Activated T-helper 2 cell treated with anti-CD3 and anti-CD28 coated beads, Interferon-gamma antibody, Interleukin-2, Interleukin-4, amounts not matched to agents 10 μg/mL and 5 μg/mL and 100 μg/mL, durations not matched to agents 14 hours and 24 hours and 36 hours (primary cell): ENCODE results near the gene HK1. TPM values are rescaled to one million over a fixed set of nuclear protein-coding genes. Genes with fewer than 3 reads are reported as not detected.
A peak's percentile ranks its signal among the peaks of the same experiment; 100 is the strongest.
"Not testable (repeated sequence)": the region's sequence is repeated elsewhere in the genome, so short reads cannot be mapped to it uniquely, and the experiment has no call there.

Source experiments
- DNase-seq: peaks from one replicate; pipeline ENCODE4 v3.0.0; 2021; ENCODE audit warnings: low spot score
- H3K27ac Mint-ChIP-seq: one replicate; pipeline ENCODE4 v1.8.0; 2021; ENCODE audit warnings: mixed read lengths
- H3K27me3 Mint-ChIP-seq: one replicate; pipeline ENCODE4 v1.8.0; 2021; ENCODE audit warnings: low read depth, mixed read lengths
- H3K36me3 Mint-ChIP-seq: one replicate; pipeline ENCODE4 v1.8.0; 2021; ENCODE audit warnings: low read depth, mixed read lengths
- H3K4me1 Mint-ChIP-seq: one replicate; pipeline ENCODE4 v1.8.0; 2021; ENCODE audit warnings: low read depth, mixed read lengths
- H3K4me3 Mint-ChIP-seq: one replicate; pipeline ENCODE4 v1.8.0; 2021; ENCODE audit warnings: low read depth, mild to moderate bottlenecking, moderate library complexity, mixed read lengths
- H3K9me3 Mint-ChIP-seq: one replicate; pipeline ENCODE4 v1.8.0; 2021; ENCODE audit warnings: mixed read lengths
- intact Hi-C: fragments of 100-400 bp; cut with micrococcal nuclease; formaldehyde crosslinking; loops from one replicate; pipeline ENCODE4 v1.15.1; 2023
- total RNA-seq: library from RNA; stranded (reverse); gene quantifications from 2 replicates; pipeline ENCODE4 v1.2.3, GENCODE V29; 2022

HK1 gene
- total RNA-seq, 1 donor from 2014 or later, result 197 TPM

GRCh38 chr10:69317626-69318105 is 39.4 kb downstream of the HK1 start:
- Mint-ChIP-seq H3K27me3 (no peaks in the 10 kb centered on the region), H3K9me3 (no peaks in the 10 kb centered on the region), H3K4me3 (peak overlapping the region; percentile 77), H3K36me3 (peaks cover 21% of the 10 kb centered on the region), H3K27ac (peak overlapping the region; percentile 86), H3K4me1 (peaks cover 49% of the 10 kb centered on the region)
- intact Hi-C loops, result loop anchor here (2.0 to 5.0 kb wide), 8 partner anchors 31 to 595 kb away; partner anchors contain the start of genes CCAR1, DDX50 and HKDC1
- no peak for DNase-seq

GRCh38 chr10:69318106-69318866 is 40.0 kb downstream of the HK1 start:
- Mint-ChIP-seq H3K9me3 (no peaks in the 10 kb centered on the region), H3K27ac (peak overlapping the region; percentile 86), H3K36me3 (peaks cover 21% of the 10 kb centered on the region), H3K27me3 (no peaks in the 10 kb centered on the region), H3K4me1 (peaks cover 49% of the 10 kb centered on the region), H3K4me3 (peak overlapping the region; percentile 97)
- intact Hi-C loops, result loop anchor here (2.0 to 5.0 kb wide), 8 partner anchors 31 to 596 kb away; partner anchors contain the start of genes CCAR1, DDX50 and HKDC1
- peak; percentile 90 for DNase-seq

DNA sequence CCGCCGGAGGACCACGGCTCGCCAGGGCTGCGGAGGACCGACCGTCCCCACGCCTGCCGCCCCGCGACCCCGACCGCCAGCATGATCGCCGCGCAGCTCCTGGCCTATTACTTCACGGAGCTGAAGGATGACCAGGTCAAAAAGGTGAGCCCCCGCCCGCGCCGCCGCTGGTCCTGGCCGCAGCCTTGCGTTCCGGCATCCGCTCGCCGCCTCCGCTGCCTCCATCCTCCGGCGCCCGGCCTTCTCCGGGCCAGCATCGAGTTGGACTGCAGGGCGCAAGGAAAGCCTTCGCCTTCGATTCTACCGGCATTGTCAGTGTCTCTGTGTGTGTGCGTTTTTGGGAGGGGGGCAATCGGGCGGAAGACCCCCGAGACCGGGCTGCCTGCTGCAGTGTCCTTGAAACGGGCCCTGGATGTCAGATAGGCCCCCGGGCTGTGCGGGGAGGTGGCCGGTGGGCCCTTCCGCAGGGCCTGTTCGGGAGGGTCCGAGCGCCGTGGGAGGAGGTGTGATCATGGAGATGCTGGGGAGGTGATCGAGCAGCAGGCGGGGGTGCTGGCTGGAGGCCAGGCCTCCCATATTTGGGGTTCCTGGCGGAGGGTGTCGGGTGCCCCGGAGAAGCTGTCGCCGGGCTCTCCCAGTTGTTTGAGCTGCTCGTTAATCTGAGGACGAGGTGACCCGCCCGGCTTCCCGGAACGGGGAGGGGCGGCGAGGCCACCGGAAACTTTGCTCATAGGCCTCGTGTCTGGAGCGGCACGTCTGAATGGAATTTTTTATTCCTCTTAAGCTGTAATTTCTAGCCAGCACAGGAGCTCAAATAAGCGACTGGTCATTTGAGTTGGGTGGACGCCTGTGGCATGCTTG is 40.8 kb downstream of the HK1 start:
- no peaks in the 10 kb centered on the region for H3K9me3 Mint-ChIP-seq
- no peaks in the 10 kb centered on the region for H3K27me3 Mint-ChIP-seq
- peak overlapping the region; percentile 96 for H3K27ac Mint-ChIP-seq
- peaks cover 52% of the 10 kb centered on the region for H3K4me1 Mint-ChIP-seq
- peak overlapping the region; percentile 97 for H3K4me3 Mint-ChIP-seq
- intact Hi-C loops, result loop anchor here (2.0 to 5.0 kb wide), 8 partner anchors 30 to 597 kb away; partner anchors contain the start of genes CCAR1, DDX50 and HKDC1
- peaks cover 21% of the 10 kb centered on the region for H3K36me3 Mint-ChIP-seq
- DNase-seq, result peak; percentile 66

- peak overlapping the region; percentile 97 for H3K4me3 Mint-ChIP-seq
- peaks cover 55% of the 10 kb centered on the region for H3K4me1 Mint-ChIP-seq
- DNase-seq, result no peak
- H3K36me3 Mint-ChIP-seq, result peaks cover 21% of the 10 kb centered on the region
- peak overlapping the region; percentile 96 for H3K27ac Mint-ChIP-seq
- no peaks in the 10 kb centered on the region for H3K27me3 Mint-ChIP-seq
- no peaks in the 10 kb centered on the region for H3K9me3 Mint-ChIP-seq
- intact Hi-C loops, result loop anchor here (1.0 to 5.0 kb wide), 9 partner anchors 8 to 598 kb away; partner anchors contain the start of genes CCAR1, DDX50 and HKDC1
These were observed 41.6 kb downstream of the HK1 start for GRCh38 chr10:69319841-69320316.

GRCh38 chr10:69320521-69320920 is 42.2 kb downstream of the HK1 start:
- H3K4me3 Mint-ChIP-seq, result peak overlapping the region; percentile 97
- no peak for DNase-seq
- peak overlapping the region; percentile 96 for H3K27ac Mint-ChIP-seq
- peaks cover 51% of the 10 kb centered on the region for H3K4me1 Mint-ChIP-seq
- H3K36me3 Mint-ChIP-seq, result peaks cover 21% of the 10 kb centered on the region
- no peaks in the 10 kb centered on the region for H3K27me3 Mint-ChIP-seq
- intact Hi-C loops, result loop anchor here (1.0 kb wide), 1 partner anchor 8 kb away; no protein-coding TSS in a partner anchor
- no peaks in the 10 kb centered on the region for H3K9me3 Mint-ChIP-seq

GRCh38 chr10:69321039-69321715 is 42.9 kb downstream of the HK1 start:
- Mint-ChIP-seq H3K9me3 (no peaks in the 10 kb centered on the region), H3K36me3 (peaks cover 22% of the 10 kb centered on the region), H3K4me3 (peak overlapping the region; percentile 97), H3K27me3 (no peaks in the 10 kb centered on the region), H3K4me1 (peaks cover 50% of the 10 kb centered on the region), H3K27ac (peak overlapping the region; percentile 96)
- intact Hi-C loops, result no loop called here
- no peak for DNase-seq

- Mint-ChIP-seq H3K4me3 (peak overlapping the region; percentile 97), H3K27ac (no peak overlapping the region), H3K27me3 (no peaks in the 10 kb centered on the region), H3K4me1 (peaks cover 47% of the 10 kb centered on the region), H3K36me3 (peaks cover 23% of the 10 kb centered on the region), H3K9me3 (no peaks in the 10 kb centered on the region)
- intact Hi-C loops, result no loop called here
- DNase-seq, result no peak
These were observed 43.6 kb downstream of the HK1 start for GRCh38 chr10:69321865-69322264.

- intact Hi-C loops, H3K27me3 Mint-ChIP-seq, H3K4me3 Mint-ChIP-seq, DNase-seq, H3K27ac Mint-ChIP-seq, H3K9me3 Mint-ChIP-seq: not testable (repeated sequence)
- Mint-ChIP-seq H3K36me3 (peaks cover 26% of the 10 kb centered on the region), H3K4me1 (peaks cover 47% of the 10 kb centered on the region)
These were observed 44.0 kb downstream of the HK1 start for GRCh38 chr10:69322346-69322745.

GRCh38 chr10:69323622-69324021 is 45.3 kb downstream of the HK1 start:
- no peak overlapping the region for H3K27ac Mint-ChIP-seq
- H3K27me3 Mint-ChIP-seq, result no peaks in the 10 kb centered on the region
- intact Hi-C loops, result no loop called here
- DNase-seq, result no peak
- peaks cover 54% of the 10 kb centered on the region for H3K4me1 Mint-ChIP-seq
- H3K4me3 Mint-ChIP-seq, result no peak overlapping the region
- H3K9me3 Mint-ChIP-seq, result no peaks in the 10 kb centered on the region
- H3K36me3 Mint-ChIP-seq, result peaks cover 30% of the 10 kb centered on the region

GRCh38 chr10:69324583-69324982 is 46.3 kb downstream of the HK1 start:
- Mint-ChIP-seq H3K4me3 (no peak overlapping the region), H3K4me1 (peaks cover 58% of the 10 kb centered on the region), H3K27me3 (no peaks in the 10 kb centered on the region), H3K27ac (no peak overlapping the region), H3K9me3 (no peaks in the 10 kb centered on the region), H3K36me3 (peaks cover 31% of the 10 kb centered on the region)
- intact Hi-C loops, result no loop called here
- DNase-seq, result no peak

- not testable (repeated sequence) for H3K4me3 Mint-ChIP-seq, DNase-seq, H3K9me3 Mint-ChIP-seq, H3K27me3 Mint-ChIP-seq
- intact Hi-C loops, result loop anchor here (2.0 kb wide), 1 partner anchor 67 kb away; no protein-coding TSS in a partner anchor
- Mint-ChIP-seq H3K27ac (peak overlapping the region; percentile 76), H3K36me3 (peaks cover 31% of the 10 kb centered on the region), H3K4me1 (peaks cover 49% of the 10 kb centered on the region)
These were observed 47.6 kb downstream of the HK1 start for GRCh38 chr10:69325637-69326523.
